ENCODE results near the gene SH3RF3. TPM values are rescaled to one million over a fixed set of nuclear protein-coding genes. Genes with fewer than 3 reads are reported as not detected.

Gene SH3RF3
- total and polyA plus RNA-seq, 9 of the 15 experiments (the other 6 are each of a cell fraction or from before 2014, with no cell fraction given), result 0.02 TPM; not detected in 8

- no TSS peak for BruUV-seq (replicated peaks)
- H3K27me3 ChIP-seq (ENCODE audit: control insufficient read depth in 2 of 2, insufficient read depth in 2 of 2, low read length in 2 of 2), result peaks cover 7 to 37% of the 10 kb centered on the region in 2 experiments; a peak in 3 of 5 replicates
- no peak overlapping the region for H3K9ac ChIP-seq (ENCODE audit: insufficient read depth in 1 of 2, low read depth in 2 of 2, low read length in 2 of 2)
- H4K20me1 ChIP-seq (replicated peaks; ENCODE audit: control insufficient read depth, insufficient read depth, low read length), result peaks cover 4% of the 10 kb centered on the region; the same call in 1 of the 2 replicates
- TF ChIP-seq ZSCAN29 (IDR thresholded peaks at IDR 0.05) (no peak), HMGXB4 (CRISPR knock-in tag; IDR thresholded peaks at IDR 0.05) (no peak), SOX6 (IDR thresholded peaks at IDR 0.05) (no peak), HNRNPH1 (optimal IDR thresholded peaks at IDR 0.05; ENCODE audit: low read depth, low read length) (no peak), CBX5 (IDR thresholded peaks at IDR 0.05; ENCODE audit: borderline replicate concordance, low read depth) (no peak)
- H3K4me1 ChIP-seq (replicated peaks in 1 of 2; ENCODE audit: control insufficient read depth in 2 of 2, insufficient read depth in 2 of 2, low read length in 2 of 2), result no peaks in the 10 kb centered on the region
- in situ Hi-C loops (cut with MboI) (no loop called here), intact Hi-C loops (cut with micrococcal nuclease) (no loop called here)
- DNase-seq (ENCODE audit: extremely low read depth in 1 of 4, low spot score in 3 of 4) (no peak), FAIRE-seq (no peak), ATAC-seq (no peak)
- H3K27ac ChIP-seq (ENCODE audit: extremely low read depth, low read depth, low read length), result no peak overlapping the region
- WGBS (ENCODE audit: insufficient coverage, low coverage, missing lambda C conversion rate), result 1% methylated on average over 10 of the region's 10 CpGs
- no peak overlapping the region for H3K4me2 ChIP-seq (ENCODE audit: insufficient read depth, low read length)
- POLR2A ChIA-PET, result no interaction called here
- CTCF ChIA-PET (ENCODE audit: low intra/inter-chr PET ratio), result no interaction called here
- no peak overlapping the region for H2AFZ ChIP-seq (ENCODE audit: low read depth, low read length)
- no peaks in the 10 kb centered on the region for H3K9me3 ChIP-seq (replicated peaks; ENCODE audit: control insufficient read depth, insufficient read depth, low read depth, low read length)
- no peak overlapping the region for H3K4me3 ChIP-seq
- H3K9me1 ChIP-seq (ENCODE audit: control insufficient read depth, insufficient read depth, low read length), result no peaks in the 10 kb centered on the region
- no peaks in the 10 kb centered on the region for H3K36me3 ChIP-seq (ENCODE audit: control insufficient read depth, insufficient read depth, low read length)
- H3K79me2 ChIP-seq (ENCODE audit: control insufficient read depth, insufficient read depth, low read length), result no peaks in the 10 kb centered on the region
Observed at GRCh38 chr2:109153005-109153784, 24.2 kb downstream of the SH3RF3 start.
